ENCODE results near the gene PHOSPHO1. TPM values are rescaled to one million over a fixed set of nuclear protein-coding genes. Genes with fewer than 3 reads are reported as not detected.

Gene PHOSPHO1
- total and polyA plus RNA-seq, 2 of the 13 experiments (the other 11 are each of a cell fraction or from before 2014, with no cell fraction given): not detected

- Histone ChIP-seq H3K4me3 (replicated peaks in 1 of 3; ENCODE audit: insufficient read depth in 1 of 3, low read depth in 2 of 3, low read length in 3 of 3) (no peak overlapping the region), H3K36me3 (replicated peaks in 1 of 2; ENCODE audit: control insufficient read depth in 1 of 2, insufficient read depth in 2 of 2, low read length in 2 of 2) (no peaks in the 10 kb centered on the region), H3K79me2 (ENCODE audit: insufficient read depth, low read length) (no peaks in the 10 kb centered on the region), H3K9me3 (ENCODE audit: low read length) (no peaks in the 10 kb centered on the region), H3K4me1 (ENCODE audit: insufficient read depth, low read length) (peaks cover 6% of the 10 kb centered on the region; the same call in 1 of the 2 replicates), H3K27ac (ENCODE audit: extremely low read length, insufficient read depth, low read length) (no peak overlapping the region), H2AFZ (ENCODE audit: low read length) (no peak overlapping the region), H3K4me2 (ENCODE audit: low read depth, low read length) (no peak overlapping the region), H3K9ac (ENCODE audit: insufficient read depth, low read depth, low read length) (no peak overlapping the region), H4K20me1 (ENCODE audit: insufficient read depth, low read length) (no peaks in the 10 kb centered on the region), H3K27me3 (ENCODE audit: control insufficient read depth in 1 of 2, insufficient read depth in 2 of 2, low read length in 2 of 2) (peaks cover 1 to 22% of the 10 kb centered on the region in 2 experiments; a peak in 4 of 5 replicates)
- TF ChIP-seq ZNF503 (CRISPR knock-in tag; IDR thresholded peaks at IDR 0.05) (no peak), RBAK (CRISPR knock-in tag; IDR thresholded peaks at IDR 0.05) (no peak), SOX13 (IDR thresholded peaks at IDR 0.05) (no peak), SOX13 (CRISPR knock-in tag; conservative IDR thresholded peaks at IDR 0.05 in 1 of 2, IDR thresholded peaks at IDR 0.05 in 1 of 2) (no peak), CREB1 (IDR thresholded peaks at IDR 0.05) (no peak), CREB1 (CRISPR knock-in tag; IDR thresholded peaks at IDR 0.05) (no peak), ZNF10 (CRISPR knock-in tag; IDR thresholded peaks at IDR 0.05; ENCODE audit: borderline replicate concordance, low read depth) (no peak), ZNF629 (CRISPR knock-in tag; conservative IDR thresholded peaks at IDR 0.05) (0 out of 2 replicates have a peak, but pooled peaks have one; percentile 25), ZNF577 (CRISPR knock-in tag; IDR thresholded peaks at IDR 0.05; ENCODE audit: borderline replicate concordance, low read depth) (no peak)
- TF ChIP-seq, protein P1, sequence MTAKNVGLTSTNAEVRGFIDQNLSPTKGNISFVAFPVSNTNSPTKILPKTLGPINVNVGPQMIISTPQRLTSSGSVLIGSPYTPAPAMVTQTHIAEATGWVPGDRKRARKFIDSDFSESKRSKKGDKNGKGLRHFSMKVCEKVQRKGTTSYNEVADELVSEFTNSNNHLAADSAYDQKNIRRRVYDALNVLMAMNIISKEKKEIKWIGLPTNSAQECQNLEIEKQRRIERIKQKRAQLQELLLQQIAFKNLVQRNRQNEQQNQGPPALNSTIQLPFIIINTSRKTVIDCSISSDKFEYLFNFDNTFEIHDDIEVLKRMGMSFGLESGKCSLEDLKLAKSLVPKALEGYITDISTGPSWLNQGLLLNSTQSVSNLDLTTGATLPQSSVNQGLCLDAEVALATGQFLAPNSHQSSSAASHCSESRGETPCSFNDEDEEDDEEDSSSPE (CRISPR knock-in tag; IDR thresholded peaks at IDR 0.05): no peak
- TF ChIP-seq, protein P2, sequence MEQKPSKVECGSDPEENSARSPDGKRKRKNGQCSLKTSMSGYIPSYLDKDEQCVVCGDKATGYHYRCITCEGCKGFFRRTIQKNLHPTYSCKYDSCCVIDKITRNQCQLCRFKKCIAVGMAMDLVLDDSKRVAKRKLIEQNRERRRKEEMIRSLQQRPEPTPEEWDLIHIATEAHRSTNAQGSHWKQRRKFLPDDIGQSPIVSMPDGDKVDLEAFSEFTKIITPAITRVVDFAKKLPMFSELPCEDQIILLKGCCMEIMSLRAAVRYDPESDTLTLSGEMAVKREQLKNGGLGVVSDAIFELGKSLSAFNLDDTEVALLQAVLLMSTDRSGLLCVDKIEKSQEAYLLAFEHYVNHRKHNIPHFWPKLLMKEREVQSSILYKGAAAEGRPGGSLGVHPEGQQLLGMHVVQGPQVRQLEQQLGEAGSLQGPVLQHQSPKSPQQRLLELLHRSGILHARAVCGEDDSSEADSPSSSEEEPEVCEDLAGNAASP (CRISPR knock-in tag; IDR thresholded peaks at IDR 0.05; ENCODE audit: borderline replicate concordance): no peak
- ATAC-seq (no peak), DNase-seq (ENCODE audit: low spot score) (no peak), FAIRE-seq (no peak)
- POLR2A ChIA-PET: interaction anchor here (0.6 kb wide), 1 partner anchor 678 kb away, joined by 3 read pairs; no protein-coding TSS in a partner anchor
- in situ Hi-C loops (cut with HindIII; ENCODE audit: extremely low pct_ligation_motif_present, low pct_unique_long_range_greater_than_20kb): no loop called here
- intact Hi-C loops (cut with micrococcal nuclease; ENCODE audit: unreplicated experiment): no loop called here
- no TSS peak for BruUV-seq (replicated peaks)
- CTCF ChIA-PET (ENCODE audit: low intra/inter-chr PET ratio, low total read pairs): no interaction called here
- WGBS (ENCODE audit: low lambda C conversion rate): 34% methylated on average over 12 of the region's 12 CpGs
These were observed 19.4 kb upstream of the PHOSPHO1 start for GRCh38 chr17:49249890-49250522.
